Effector memory CD4-positive, alpha-beta T cell (primary cell): Measurements from ENCODE around the gene COL5A1.

Source experiments
- DNase-seq, 3 donors: peaks; one replicate each; pipeline ENCODE4 v3.0.0-alpha.2; 2020
- H3K27ac ChIP-seq: 2 replicates; pipeline ENCODE4 v1.7.0; 2013; ENCODE audit warnings: mild to moderate bottlenecking, low read length, moderate library complexity; ENCODE audit not compliant: insufficient read depth, poor library complexity, severe bottlenecking
- H3K27me3 ChIP-seq: replicated peaks from 2 replicates; pipeline ENCODE4 v1.7.0; 2013; ENCODE audit warnings: mild to moderate bottlenecking, low read length; ENCODE audit not compliant: insufficient read depth, control insufficient read depth, poor library complexity, severe bottlenecking
- H3K36me3 ChIP-seq: 2 replicates; pipeline ENCODE4 v1.7.0; 2013; ENCODE audit warnings: mild to moderate bottlenecking, low read length, moderate library complexity; ENCODE audit not compliant: control insufficient read depth, insufficient read depth
- H3K4me1 ChIP-seq: 2 replicates; pipeline ENCODE4 v1.7.0; 2013; ENCODE audit warnings: low read length, mild to moderate bottlenecking; ENCODE audit not compliant: control insufficient read depth, insufficient read depth, poor library complexity, severe bottlenecking
- H3K4me3 ChIP-seq: 2 replicates; pipeline ENCODE4 v1.7.0; 2013; ENCODE audit warnings: low read length, low read depth, mild to moderate bottlenecking; ENCODE audit not compliant: insufficient read depth, poor library complexity, severe bottlenecking
- H3K9me3 ChIP-seq: 2 replicates; pipeline ENCODE4 v1.7.0; 2013; ENCODE audit warnings: mild to moderate bottlenecking, low read length, moderate library complexity; ENCODE audit not compliant: control insufficient read depth

COL5A1 gene

GRCh38 chr9:134812343-134812673, 170.7 kb downstream of the COL5A1 start:
- Histone ChIP-seq H3K27me3 (no peaks in the 10 kb centered on the region), H3K9me3 (no peaks in the 10 kb centered on the region), H3K36me3 (no peaks in the 10 kb centered on the region), H3K4me1 (no peaks in the 10 kb centered on the region), H3K27ac (no peak overlapping the region), H3K4me3 (no peak overlapping the region)
- DNase-seq, result no peak

DNA sequence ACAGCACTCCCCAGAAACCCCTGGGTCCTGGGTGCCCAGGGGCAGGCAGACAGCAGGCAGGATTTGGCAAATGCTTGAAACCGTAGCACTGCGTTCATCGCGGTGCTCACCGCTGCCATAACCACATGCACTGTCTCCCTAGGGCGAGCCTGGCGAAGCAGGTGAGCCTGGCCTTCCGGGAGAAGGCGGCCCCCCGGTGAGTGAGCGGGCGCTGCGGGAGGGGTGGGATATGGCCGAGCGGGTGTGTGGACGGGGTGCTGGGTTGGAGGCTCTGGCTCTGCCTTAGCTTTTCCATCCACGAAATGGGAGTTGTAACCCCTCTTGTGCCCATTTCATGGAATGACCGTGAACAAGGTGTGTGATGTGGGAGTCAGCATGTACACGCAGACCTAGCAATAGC, 172.2 kb downstream of the COL5A1 start:
- no peak overlapping the region for H3K4me3 ChIP-seq
- H3K27ac ChIP-seq, result no peak overlapping the region
- no peak for DNase-seq
- H3K9me3 ChIP-seq, result no peaks in the 10 kb centered on the region
- H3K36me3 ChIP-seq, result no peaks in the 10 kb centered on the region
- no peaks in the 10 kb centered on the region for H3K4me1 ChIP-seq
- H3K27me3 ChIP-seq, result no peaks in the 10 kb centered on the region

DNA sequence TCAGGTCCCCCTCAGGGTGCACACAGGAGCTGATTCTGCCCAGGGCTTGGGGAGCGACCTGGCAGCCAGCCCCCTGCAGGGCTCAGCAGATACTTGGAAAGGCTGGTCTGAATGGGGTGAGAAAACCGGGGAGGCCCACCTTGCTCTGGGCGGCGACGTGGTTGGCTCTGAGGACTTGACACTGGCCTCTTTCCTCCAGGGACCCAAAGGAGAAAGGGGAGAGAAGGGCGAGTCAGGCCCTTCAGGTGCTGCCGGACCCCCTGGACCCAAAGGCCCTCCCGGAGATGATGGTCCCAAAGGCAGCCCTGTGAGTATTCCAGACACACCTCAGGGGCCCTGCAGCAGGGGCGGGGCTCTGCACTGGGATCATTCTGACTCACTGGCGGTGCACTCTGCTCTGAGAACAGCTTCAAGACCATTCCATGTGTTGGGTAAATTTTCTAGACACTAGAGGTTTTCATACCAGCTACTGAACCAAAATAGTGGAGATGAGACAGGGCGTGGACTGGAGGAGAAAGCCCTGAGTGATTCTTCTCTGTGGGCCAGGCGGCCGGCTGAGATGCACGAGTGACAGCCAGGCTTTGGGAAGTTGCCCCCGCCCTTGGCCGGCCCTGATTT, 173.1 kb downstream of the COL5A1 start:
- no peaks in the 10 kb centered on the region for H3K4me1 ChIP-seq
- no peak overlapping the region for H3K27ac ChIP-seq
- H3K9me3 ChIP-seq, result no peaks in the 10 kb centered on the region
- no peaks in the 10 kb centered on the region for H3K36me3 ChIP-seq
- H3K27me3 ChIP-seq, result no peaks in the 10 kb centered on the region
- no peak overlapping the region for H3K4me3 ChIP-seq
- no peak for DNase-seq

GRCh38 chr9:134815435-134816214, 174.0 kb downstream of the COL5A1 start:
- DNase-seq, result no peak
- H3K36me3 ChIP-seq, result no peaks in the 10 kb centered on the region
- no peaks in the 10 kb centered on the region for H3K9me3 ChIP-seq
- no peaks in the 10 kb centered on the region for H3K4me1 ChIP-seq
- H3K27ac ChIP-seq, result no peak overlapping the region
- H3K27me3 ChIP-seq, result no peaks in the 10 kb centered on the region
- no peak overlapping the region for H3K4me3 ChIP-seq

DNA sequence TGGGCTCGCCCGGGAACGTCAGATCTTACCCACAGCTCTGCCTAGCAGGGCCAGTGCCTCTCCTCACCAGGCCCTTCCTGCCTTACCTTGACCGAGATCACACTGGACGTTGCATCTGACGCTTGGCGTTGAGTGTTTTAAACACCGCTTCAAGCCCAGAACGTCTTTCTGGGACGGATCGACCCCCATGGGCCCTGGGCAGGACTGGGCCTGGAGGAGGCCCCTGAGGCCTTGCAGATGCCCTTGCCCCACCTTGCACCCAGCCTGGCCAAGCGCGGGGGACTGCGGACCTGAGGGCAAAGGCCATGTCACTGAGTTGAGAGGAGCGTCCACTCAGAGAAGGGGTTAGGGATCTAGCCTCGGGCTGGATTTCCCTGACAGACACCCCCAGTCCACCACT, 174.7 kb downstream of the COL5A1 start:
- no peak for DNase-seq
- Histone ChIP-seq H3K9me3 (no peaks in the 10 kb centered on the region), H3K4me3 (no peak overlapping the region), H3K36me3 (no peaks in the 10 kb centered on the region), H3K27me3 (no peaks in the 10 kb centered on the region), H3K4me1 (no peaks in the 10 kb centered on the region), H3K27ac (no peak overlapping the region)

DNA sequence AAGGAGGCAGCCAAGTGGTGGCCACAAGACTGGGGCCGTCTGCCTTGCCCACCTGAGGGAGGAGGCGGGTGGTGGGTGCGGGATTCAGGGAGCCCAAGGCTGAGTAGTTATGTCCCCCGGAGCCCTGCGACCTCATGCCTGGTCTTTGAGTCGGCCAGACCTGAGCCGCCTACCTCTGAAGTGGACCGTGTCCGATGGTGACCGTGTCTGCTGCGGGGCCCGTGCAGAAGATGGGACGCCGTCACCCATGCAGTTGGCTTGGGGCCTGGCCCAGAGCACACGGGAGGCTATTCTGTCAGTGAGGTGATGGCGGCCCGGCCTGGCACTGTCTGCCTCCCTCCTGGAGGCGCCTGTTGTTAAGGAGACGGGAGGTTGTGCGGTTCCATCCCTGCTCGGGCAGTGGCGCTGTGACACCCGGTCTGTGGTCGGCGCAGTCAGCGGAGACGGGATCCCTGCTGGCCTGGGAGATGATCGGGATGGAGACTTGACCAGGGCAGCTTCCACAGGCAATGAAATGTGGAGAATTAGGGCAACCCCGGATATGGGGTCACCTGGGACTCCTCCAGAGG, 176.5 kb downstream of the COL5A1 start:
- no peak overlapping the region for H3K27ac ChIP-seq
- DNase-seq, result no peak
- no peaks in the 10 kb centered on the region for H3K9me3 ChIP-seq
- H3K27me3 ChIP-seq, result no peaks in the 10 kb centered on the region
- no peaks in the 10 kb centered on the region for H3K4me1 ChIP-seq
- H3K4me3 ChIP-seq, result no peak overlapping the region
- H3K36me3 ChIP-seq, result no peaks in the 10 kb centered on the region

- no peaks in the 10 kb centered on the region for H3K36me3 ChIP-seq
These were observed 177.0 kb downstream of the COL5A1 start for GRCh38 chr9:134818591-134818990.

GRCh38 chr9:134820901-134821300, 179.3 kb downstream of the COL5A1 start:
- H3K4me1 ChIP-seq, result no peaks in the 10 kb centered on the region
- H3K9me3 ChIP-seq, result no peaks in the 10 kb centered on the region
- no peak for DNase-seq
- H3K27ac ChIP-seq, result no peak overlapping the region
- H3K27me3 ChIP-seq, result no peaks in the 10 kb centered on the region
- H3K36me3 ChIP-seq, result no peaks in the 10 kb centered on the region
- no peak overlapping the region for H3K4me3 ChIP-seq

More at GRCh38 chr9:134818591-134818990, 177.0 kb downstream of the COL5A1 start:
- H3K4me3 ChIP-seq, result no peak overlapping the region
- H3K4me1 ChIP-seq, result no peaks in the 10 kb centered on the region
- H3K27ac ChIP-seq, result no peak overlapping the region
- no peaks in the 10 kb centered on the region for H3K27me3 ChIP-seq
- DNase-seq, result no peak
- no peaks in the 10 kb centered on the region for H3K9me3 ChIP-seq

GRCh38 chr9:134822541-134822940, 180.9 kb downstream of the COL5A1 start:
- no peak overlapping the region for H3K4me3 ChIP-seq
- no peaks in the 10 kb centered on the region for H3K27me3 ChIP-seq
- H3K4me1 ChIP-seq, result no peaks in the 10 kb centered on the region
- no peaks in the 10 kb centered on the region for H3K36me3 ChIP-seq
- DNase-seq, result no peak
- H3K27ac ChIP-seq, result no peak overlapping the region
- H3K9me3 ChIP-seq, result no peaks in the 10 kb centered on the region

- no peaks in the 10 kb centered on the region for H3K27me3 ChIP-seq
These were observed 182.0 kb downstream of the COL5A1 start for GRCh38 chr9:134823623-134824022.

More at GRCh38 chr9:134823623-134824022, 182.0 kb downstream of the COL5A1 start:
- Histone ChIP-seq H3K4me1 (no peaks in the 10 kb centered on the region), H3K4me3 (no peak overlapping the region), H3K27ac (no peak overlapping the region), H3K36me3 (no peaks in the 10 kb centered on the region), H3K9me3 (no peaks in the 10 kb centered on the region)
- DNase-seq, result no peak
